HCT116 (cell line): ENCODE results near the gene CTNND1. TPM values are rescaled to one million over a fixed set of nuclear protein-coding genes. Genes with fewer than 3 reads are reported as not detected.

Experiments
- ATAC-seq: fragments of 200-7000 bp; cut with Tn5 transposase; 2 replicates; pipeline ENCODE4 v1.9.1; 2020; ENCODE audit warnings: mild to moderate bottlenecking, moderate library complexity
- Bru-seq: library from RNA; stranded (reverse); fragments of 400-500 nt; gene quantifications from one replicate; lab custom pipeline; 2021; lab: Mats Ljungman, UMichigan
- BruChase-seq, 2 experiments: library from RNA; stranded (reverse); fragments of 400-500 nt; gene quantifications; one replicate each; lab custom pipeline; 2021; lab: Mats Ljungman, UMichigan
- BruUV-seq: library from RNA; stranded (reverse); fragments of 400-500 nt; replicated peaks from 2 replicates; lab custom pipeline; 2021; lab: Mats Ljungman, UMichigan
- CTCF ChIA-PET: fragments of 300-600 bp; sonication (Branson Sonifier 250); formaldehyde crosslinking; loops from one replicate; lab custom pipeline; 2021; ENCODE audit warnings: antibody characterized with exemption; lab: Charles Lee
- POLR2A ChIA-PET: fragments of 300-600, 350-600 bp; sonication (Branson Sonifier 250); formaldehyde crosslinking; loops from one replicate; lab custom pipeline; 2021; ENCODE audit warnings: antibody characterized with exemption; lab: Charles Lee
- RAD21 ChIA-PET, 2 experiments: fragments of 300-600 bp; sonication (Branson Sonifier 250); formaldehyde crosslinking; loops; one replicate each; lab custom pipeline; 2023; ENCODE audit warnings: low total read pairs in 2 of 2; ENCODE audit not compliant: uncharacterized antibody in 2 of 2, unreplicated experiment in 2 of 2, low non-redundant PET in 1 of 2; lab: Charles Lee
- DNase-seq: peaks from one replicate; pipeline ENCODE4 v3.0.0-alpha.2; 2010; ENCODE audit warnings: low read depth, low spot score
- H2AFZ ChIP-seq: fragments of 200-600 bp; shearing (Covaris generic), sonication (generic); 2 replicates; pipeline ENCODE4 v1.6.1; 2017; ENCODE audit warnings: low read depth, mixed run types, mixed read lengths, antibody characterized with exemption, low read length; ENCODE audit not compliant: poor library complexity, severe bottlenecking
- H3K27ac ChIP-seq: 2 replicates; pipeline ENCODE4 v1.5.1; 2012; ENCODE audit warnings: low read depth, low read length
- H3K27me3 ChIP-seq: fragments of 200-600 bp; sonication (generic); 2 replicates; pipeline ENCODE4 v1.6.1; 2016; ENCODE audit warnings: mixed run types, low read length, mixed read lengths; ENCODE audit not compliant: insufficient read depth
- H3K36me3 ChIP-seq, 2 experiments: fragments of 200-500 bp in 1 of 2; fragments of 200-600 bp in 1 of 2; sonication (Bioruptor generic) in 1 of 2; sonication (generic) in 1 of 2; 2 replicates each; pipeline versions ENCODE4 v1.5.1 to v1.6.1; 2014 to 2016; ENCODE audit warnings: low read length in 2 of 2, inconsistent platforms in 1 of 2, mixed read lengths in 1 of 2, mixed run types in 1 of 2; ENCODE audit not compliant: insufficient read depth in 2 of 2, control insufficient read depth in 1 of 2
- H3K4me1 ChIP-seq, 2 experiments: fragments of 200-600 bp in 1 of 2; sonication (generic) in 1 of 2; 2 replicates each; pipeline versions ENCODE4 v1.5.1 to v1.6.1; 2012 to 2017; ENCODE audit warnings: low read length in 2 of 2, inconsistent platforms in 1 of 2, mild to moderate bottlenecking in 1 of 2, mixed read lengths in 1 of 2, mixed run types in 1 of 2, moderate library complexity in 1 of 2; ENCODE audit not compliant: insufficient read depth in 2 of 2, control insufficient read depth in 1 of 2
- H3K4me2 ChIP-seq: fragments of 200-600 bp; sonication (generic); 2 replicates; pipeline ENCODE4 v1.6.1; 2017; ENCODE audit warnings: mixed run types, low read length, mixed read lengths
- H3K4me3 ChIP-seq, 2 experiments: fragments of 200-600 bp in 1 of 2; sonication (generic) in 1 of 2; replicated peaks in 1 of 2; 2 replicates each; pipeline ENCODE4 v1.5.1; 2011 to 2016; ENCODE audit warnings: low read length in 2 of 2, control low read depth in 1 of 2, low read depth in 1 of 2, mild to moderate bottlenecking in 1 of 2, mixed read lengths in 1 of 2, mixed run types in 1 of 2
- H3K79me2 ChIP-seq: fragments of 200-600 bp; sonication (generic); 2 replicates; pipeline ENCODE4 v1.6.1; 2017; ENCODE audit warnings: mild to moderate bottlenecking, mixed run types, low read length, moderate library complexity, mixed read lengths; ENCODE audit not compliant: insufficient read depth
- H3K9ac ChIP-seq: fragments of 200-600 bp; sonication (generic); 2 replicates; pipeline ENCODE4 v1.6.1; 2016; ENCODE audit warnings: low read length, mixed read lengths
- H3K9me2 ChIP-seq: fragments of 200-600 bp; sonication (generic), shearing (Covaris generic); 2 replicates; pipeline ENCODE4 v1.6.1; 2017; ENCODE audit warnings: mixed run types, mild to moderate bottlenecking, moderate library complexity; ENCODE audit not compliant: insufficient read depth
- H3K9me3 ChIP-seq, 2 experiments: fragments of 200-500 bp in 1 of 2; fragments of 200-600 bp in 1 of 2; sonication (Bioruptor generic) in 1 of 2; sonication (generic) in 1 of 2; 2 replicates each; pipeline ENCODE4 v1.6.1; 2014 to 2017; ENCODE audit warnings: low read length in 2 of 2, mixed read lengths in 2 of 2, inconsistent platforms in 1 of 2, low read depth in 1 of 2, mild to moderate bottlenecking in 1 of 2, mixed run types in 1 of 2, moderate library complexity in 1 of 2; ENCODE audit not compliant: control insufficient read depth in 1 of 2, insufficient read depth in 1 of 2
- H4K20me1 ChIP-seq: fragments of 200-600 bp; sonication (generic), shearing (Covaris generic); 2 replicates; pipeline ENCODE4 v1.6.1; 2017; ENCODE audit warnings: mixed run types, mild to moderate bottlenecking, moderate library complexity; ENCODE audit not compliant: insufficient read depth
- EGR1 ChIP-seq: IDR thresholded peaks from 2 replicates; pipeline ENCODE4 v1.6.1; 2012; ENCODE audit warnings: low read depth
- ELF1 ChIP-seq: IDR thresholded peaks from 2 replicates; pipeline ENCODE4 v1.6.1; 2012; ENCODE audit warnings: low read depth, borderline replicate concordance
- EZH2 ChIP-seq: fragments of 200-600 bp; sonication (generic); IDR thresholded peaks from 2 replicates; pipeline ENCODE4 v1.6.1; 2017; ENCODE audit warnings: antibody characterized with exemption, mixed run types
- EZH2phosphoT487 ChIP-seq: fragments of 200-600 bp; IDR thresholded peaks from 2 replicates; pipeline ENCODE4 v1.6.1; 2018; ENCODE audit warnings: antibody characterized with exemption, borderline replicate concordance
- FOSL1 ChIP-seq: IDR thresholded peaks from 2 replicates; pipeline ENCODE4 v1.6.1; 2012; ENCODE audit warnings: low read depth
- JUND ChIP-seq: IDR thresholded peaks from 2 replicates; pipeline ENCODE4 v1.6.1; 2012
- POLR2A ChIP-seq: IDR thresholded peaks from 2 replicates; pipeline ENCODE4 v1.7.0; 2011; ENCODE audit warnings: borderline replicate concordance; ENCODE audit not compliant: insufficient read depth, insufficient read length; ENCODE audit errors: extremely low read depth
- POLR2AphosphoS5 ChIP-seq: IDR thresholded peaks from 2 replicates; pipeline ENCODE4 v1.6.1; 2011; ENCODE audit warnings: mild to moderate bottlenecking, low read depth, low read length, moderate library complexity
- TCF7L2 ChIP-seq: IDR thresholded peaks from 2 replicates; pipeline ENCODE4 v1.7.0; 2011; ENCODE audit warnings: borderline replicate concordance, inconsistent platforms; ENCODE audit not compliant: insufficient read depth, insufficient read length; ENCODE audit errors: extremely low read depth
- YY1 ChIP-seq: IDR thresholded peaks from 2 replicates; pipeline ENCODE4 v1.6.1; 2011; ENCODE audit warnings: low read length, low read depth, moderate library complexity, mild to moderate bottlenecking; ENCODE audit not compliant: insufficient replicate concordance; ENCODE audit errors: extremely low read depth
- ZFX ChIP-seq: fragments of 450-650 bp; IDR thresholded peaks from 2 replicates; pipeline ENCODE4 v1.6.1; 2017
- intact Hi-C: fragments of 100-400 bp; cut with micrococcal nuclease; formaldehyde crosslinking; loops from 2 replicates; pipeline ENCODE4 v1.10.0; 2022
- long read RNA-seq: library from polyadenylated mRNA; unstranded; transcript quantifications from one replicate; pipeline ENCODE4 v2.0.0, GENCODE V29; 2021; ENCODE audit not compliant: unreplicated experiment
- polyA plus RNA-seq: library from polyadenylated mRNA; unstranded; fragments of >200 nt; gene quantifications from 2 replicates; pipeline ENCODE4 v1.2.1, GENCODE V29; 2012; ENCODE audit warnings: missing spikeins
- total RNA-seq: library from RNA; stranded (reverse); gene quantifications from one replicate; pipeline ENCODE4 v1.2.1, GENCODE V29; 2021; ENCODE audit not compliant: unreplicated experiment
- TF ChIP-seq, protein P1 (sequence below): IDR thresholded peaks from 2 replicates; pipeline ENCODE4 v1.6.1; 2011; ENCODE audit warnings: mild to moderate bottlenecking, low read length, moderate library complexity; ENCODE audit not compliant: insufficient replicate concordance; ENCODE audit errors: extremely low read depth
- TF ChIP-seq, protein P2 (sequence below): IDR thresholded peaks from 2 replicates; pipeline ENCODE4 v1.6.1; 2012
- TF ChIP-seq, protein P3 (sequence below), 3 experiments: fragments of 200-600 bp in 1 of 3; sonication (generic) in 1 of 3; IDR thresholded peaks in 2 of 3; conservative IDR thresholded peaks in 1 of 3; 2 replicates each; pipeline ENCODE4 v1.5.1; 2012 to 2017; ENCODE audit warnings: low read depth in 2 of 3, low read length in 2 of 3, antibody characterized with exemption in 1 of 3, borderline replicate concordance in 1 of 3, control low read depth in 1 of 3, mild to moderate bottlenecking in 1 of 3, mixed read lengths in 1 of 3, mixed run types in 1 of 3, moderate library complexity in 1 of 3; ENCODE audit not compliant: insufficient read depth in 1 of 3

Gene CTNND1, protein sequence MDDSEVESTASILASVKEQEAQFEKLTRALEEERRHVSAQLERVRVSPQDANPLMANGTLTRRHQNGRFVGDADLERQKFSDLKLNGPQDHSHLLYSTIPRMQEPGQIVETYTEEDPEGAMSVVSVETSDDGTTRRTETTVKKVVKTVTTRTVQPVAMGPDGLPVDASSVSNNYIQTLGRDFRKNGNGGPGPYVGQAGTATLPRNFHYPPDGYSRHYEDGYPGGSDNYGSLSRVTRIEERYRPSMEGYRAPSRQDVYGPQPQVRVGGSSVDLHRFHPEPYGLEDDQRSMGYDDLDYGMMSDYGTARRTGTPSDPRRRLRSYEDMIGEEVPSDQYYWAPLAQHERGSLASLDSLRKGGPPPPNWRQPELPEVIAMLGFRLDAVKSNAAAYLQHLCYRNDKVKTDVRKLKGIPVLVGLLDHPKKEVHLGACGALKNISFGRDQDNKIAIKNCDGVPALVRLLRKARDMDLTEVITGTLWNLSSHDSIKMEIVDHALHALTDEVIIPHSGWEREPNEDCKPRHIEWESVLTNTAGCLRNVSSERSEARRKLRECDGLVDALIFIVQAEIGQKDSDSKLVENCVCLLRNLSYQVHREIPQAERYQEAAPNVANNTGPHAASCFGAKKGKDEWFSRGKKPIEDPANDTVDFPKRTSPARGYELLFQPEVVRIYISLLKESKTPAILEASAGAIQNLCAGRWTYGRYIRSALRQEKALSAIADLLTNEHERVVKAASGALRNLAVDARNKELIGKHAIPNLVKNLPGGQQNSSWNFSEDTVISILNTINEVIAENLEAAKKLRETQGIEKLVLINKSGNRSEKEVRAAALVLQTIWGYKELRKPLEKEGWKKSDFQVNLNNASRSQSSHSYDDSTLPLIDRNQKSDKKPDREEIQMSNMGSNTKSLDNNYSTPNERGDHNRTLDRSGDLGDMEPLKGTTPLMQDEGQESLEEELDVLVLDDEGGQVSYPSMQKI
- total RNA-seq = 157 TPM
- polyA plus RNA-seq = 94.8 and 163 TPM in 2 replicates
- percentile 97 among the genes with signal in this experiment for Bru-seq, nascent RNA
- percentile 99 among the genes with signal in this experiment for BruChase-seq, experiment 1, labeled RNA remaining after a 6-hour chase
- BruChase-seq, experiment 2, labeled RNA remaining after a 2-hour chase = percentile 99 among the genes with signal in this experiment
- long read RNA-seq, full-length matches to known transcripts = 52 of 108 reads
- long read RNA-seq, partial matches to known transcripts = 17 of 108 reads
- long read RNA-seq, other reads (novel, unspliced or antisense) = 39 of 108 reads

DNA sequence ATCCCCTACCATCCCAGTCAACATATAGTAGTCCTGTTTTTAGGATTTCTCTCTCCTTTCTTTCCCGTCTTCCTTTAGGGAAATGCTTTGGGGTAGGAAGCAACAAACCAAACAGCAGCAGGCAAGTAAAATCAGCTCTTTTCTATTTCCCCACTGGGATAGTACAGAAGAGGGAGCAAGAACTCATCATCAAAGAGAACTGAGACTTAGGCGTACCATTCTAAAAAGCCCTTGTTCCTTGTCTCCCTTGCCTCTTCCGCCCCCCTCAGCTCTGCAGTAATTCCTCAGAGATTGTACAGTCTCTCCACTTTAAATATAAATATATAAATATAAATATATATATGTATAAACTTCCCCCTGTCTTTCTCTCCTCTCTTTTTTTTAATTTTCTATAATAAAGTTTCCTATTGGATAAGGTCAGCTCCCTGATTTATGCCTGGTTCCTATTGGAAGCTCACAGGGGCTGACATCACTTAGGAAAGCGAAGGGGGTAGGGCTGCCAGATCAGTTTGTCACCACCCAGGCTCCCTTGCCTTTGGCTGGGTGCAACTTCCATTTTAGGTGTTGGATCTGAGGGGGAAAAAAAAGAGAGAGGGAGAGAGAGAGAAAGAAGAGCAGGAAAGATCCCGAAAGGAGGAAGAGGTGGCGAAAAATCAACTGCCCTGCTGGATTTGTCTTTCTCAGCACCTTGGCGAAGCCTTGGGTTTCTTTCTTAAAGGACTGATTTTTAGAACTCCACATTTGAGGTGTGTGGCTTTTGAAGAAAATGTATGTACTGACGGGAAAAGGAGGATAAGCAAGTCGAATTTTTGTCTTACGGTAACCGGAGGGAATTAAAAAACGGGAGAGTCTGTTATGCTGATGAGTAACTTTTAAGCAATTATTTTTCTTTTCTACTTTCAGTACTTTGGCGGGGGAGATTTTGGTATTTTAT, at the start of gene CTNND1:
Gene CTNND1 (plus strand): TSS at position 502 of the 934 bp plus-strand sequence. CDS start 29,677 bp downstream, outside the sequence.
- H3K4me3 ChIP-seq = peak within 1 kb of the TSS; percentile 81 to 93
- ATAC-seq (peak; percentile 97), DNase-seq (peak; percentile 95)
- intact Hi-C loops = loop anchor here (1.0 to 2.0 kb wide), 2 partner anchors 17 to 38 kb away; no protein-coding TSS in a partner anchor
- H3K79me2 ChIP-seq = peaks cover 49% of the 10 kb centered on the region
- peak within 1 kb of the TSS; percentile 66 for H3K4me2 ChIP-seq
- ChIA-PET RAD21 (interaction anchor here (0.9 to 1.8 kb wide), 6 partner anchors 10 to 39 kb away, joined by 3 to 7 read pairs (median 3); partner anchors contain the start of gene BTBD18 (in 1 of the 2)), POLR2A (interaction anchor here (0.5 to 4.9 kb wide), 14 partner anchors 10 to 49 kb away, joined by 3 to 31 read pairs (median 5); partner anchors contain the start of genes BTBD18, MED19, SELENOH and TMX2), CTCF (interaction anchor here (1.5 to 7.4 kb wide), 4 partner anchors 10 to 38 kb away, joined by 3 to 47 read pairs (median 12); partner anchors contain the start of gene BTBD18)
- no peaks in the 10 kb centered on the region for H3K27me3 ChIP-seq
- BruUV-seq = no TSS peak
- H2AFZ ChIP-seq = no peak within 1 kb of the TSS
- peak within 1 kb of the TSS; percentile 92 for H3K9ac ChIP-seq
- peak within 1 kb of the TSS; percentile 83 for H3K27ac ChIP-seq
- H3K36me3 ChIP-seq = no peaks in the 10 kb centered on the region; a peak in 1 of 4 replicates
- H3K4me1 ChIP-seq = peaks cover 15 to 28% of the 10 kb centered on the region in 2 experiments; a peak in 3 of 4 replicates
- no peaks in the 10 kb centered on the region for H3K9me3 ChIP-seq
- H4K20me1 ChIP-seq = no peaks in the 10 kb centered on the region
- no peaks in the 10 kb centered on the region for H3K9me2 ChIP-seq
- no peak for TF ChIP-seq ELF1
- TF ChIP-seq, protein P1, sequence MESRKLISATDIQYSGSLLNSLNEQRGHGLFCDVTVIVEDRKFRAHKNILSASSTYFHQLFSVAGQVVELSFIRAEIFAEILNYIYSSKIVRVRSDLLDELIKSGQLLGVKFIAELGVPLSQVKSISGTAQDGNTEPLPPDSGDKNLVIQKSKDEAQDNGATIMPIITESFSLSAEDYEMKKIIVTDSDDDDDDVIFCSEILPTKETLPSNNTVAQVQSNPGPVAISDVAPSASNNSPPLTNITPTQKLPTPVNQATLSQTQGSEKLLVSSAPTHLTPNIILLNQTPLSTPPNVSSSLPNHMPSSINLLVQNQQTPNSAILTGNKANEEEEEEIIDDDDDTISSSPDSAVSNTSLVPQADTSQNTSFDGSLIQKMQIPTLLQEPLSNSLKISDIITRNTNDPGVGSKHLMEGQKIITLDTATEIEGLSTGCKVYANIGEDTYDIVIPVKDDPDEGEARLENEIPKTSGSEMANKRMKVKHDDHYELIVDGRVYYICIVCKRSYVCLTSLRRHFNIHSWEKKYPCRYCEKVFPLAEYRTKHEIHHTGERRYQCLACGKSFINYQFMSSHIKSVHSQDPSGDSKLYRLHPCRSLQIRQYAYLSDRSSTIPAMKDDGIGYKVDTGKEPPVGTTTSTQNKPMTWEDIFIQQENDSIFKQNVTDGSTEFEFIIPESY = no peak
- peak; percentile 8; the same call in 1 of the 2 replicates for TF ChIP-seq FOSL1
- no peak for TF ChIP-seq JUND
- no peak for TF ChIP-seq EZH2phosphoT487
- peak; percentile 78 for TF ChIP-seq POLR2A
- TF ChIP-seq, protein P2, sequence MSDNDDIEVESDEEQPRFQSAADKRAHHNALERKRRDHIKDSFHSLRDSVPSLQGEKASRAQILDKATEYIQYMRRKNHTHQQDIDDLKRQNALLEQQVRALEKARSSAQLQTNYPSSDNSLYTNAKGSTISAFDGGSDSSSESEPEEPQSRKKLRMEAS = no peak; the same call in 1 of the 2 replicates
- TF ChIP-seq YY1 = peak; percentile 87
- TF ChIP-seq POLR2AphosphoS5 = peak; percentile 93
- TF ChIP-seq, protein P3, sequence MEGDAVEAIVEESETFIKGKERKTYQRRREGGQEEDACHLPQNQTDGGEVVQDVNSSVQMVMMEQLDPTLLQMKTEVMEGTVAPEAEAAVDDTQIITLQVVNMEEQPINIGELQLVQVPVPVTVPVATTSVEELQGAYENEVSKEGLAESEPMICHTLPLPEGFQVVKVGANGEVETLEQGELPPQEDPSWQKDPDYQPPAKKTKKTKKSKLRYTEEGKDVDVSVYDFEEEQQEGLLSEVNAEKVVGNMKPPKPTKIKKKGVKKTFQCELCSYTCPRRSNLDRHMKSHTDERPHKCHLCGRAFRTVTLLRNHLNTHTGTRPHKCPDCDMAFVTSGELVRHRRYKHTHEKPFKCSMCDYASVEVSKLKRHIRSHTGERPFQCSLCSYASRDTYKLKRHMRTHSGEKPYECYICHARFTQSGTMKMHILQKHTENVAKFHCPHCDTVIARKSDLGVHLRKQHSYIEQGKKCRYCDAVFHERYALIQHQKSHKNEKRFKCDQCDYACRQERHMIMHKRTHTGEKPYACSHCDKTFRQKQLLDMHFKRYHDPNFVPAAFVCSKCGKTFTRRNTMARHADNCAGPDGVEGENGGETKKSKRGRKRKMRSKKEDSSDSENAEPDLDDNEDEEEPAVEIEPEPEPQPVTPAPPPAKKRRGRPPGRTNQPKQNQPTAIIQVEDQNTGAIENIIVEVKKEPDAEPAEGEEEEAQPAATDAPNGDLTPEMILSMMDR (IDR thresholded peaks at IDR 0.05 in 2 of 3, conservative IDR thresholded peaks at IDR 0.05 in 1 of 3; ENCODE audit: borderline replicate concordance in 1 of 3, insufficient read depth in 1 of 3, low read depth in 2 of 3, low read length in 2 of 3) = 0 out of 6 replicates have a peak, but pooled peaks of 1 of the 3 experiments have one; percentile 3
- TF ChIP-seq ZFX = no peak
- peak; percentile 13 for TF ChIP-seq TCF7L2
- TF ChIP-seq EZH2 = no peak
- no peak for TF ChIP-seq EGR1
